NCI-H748 treated with DMSO at 0.1 percent for 48 hours (cell line): ENCODE results near the gene HERC5.
"Not testable (repeated sequence)": the region's sequence is repeated elsewhere in the genome, so short reads cannot be mapped to it uniquely, and the experiment has no call there.

Experiments
- DNase-seq: peaks from one replicate; lab custom pipeline; 2025; lab: John Stamatoyannopoulos, UW

HERC5 gene

DNA sequence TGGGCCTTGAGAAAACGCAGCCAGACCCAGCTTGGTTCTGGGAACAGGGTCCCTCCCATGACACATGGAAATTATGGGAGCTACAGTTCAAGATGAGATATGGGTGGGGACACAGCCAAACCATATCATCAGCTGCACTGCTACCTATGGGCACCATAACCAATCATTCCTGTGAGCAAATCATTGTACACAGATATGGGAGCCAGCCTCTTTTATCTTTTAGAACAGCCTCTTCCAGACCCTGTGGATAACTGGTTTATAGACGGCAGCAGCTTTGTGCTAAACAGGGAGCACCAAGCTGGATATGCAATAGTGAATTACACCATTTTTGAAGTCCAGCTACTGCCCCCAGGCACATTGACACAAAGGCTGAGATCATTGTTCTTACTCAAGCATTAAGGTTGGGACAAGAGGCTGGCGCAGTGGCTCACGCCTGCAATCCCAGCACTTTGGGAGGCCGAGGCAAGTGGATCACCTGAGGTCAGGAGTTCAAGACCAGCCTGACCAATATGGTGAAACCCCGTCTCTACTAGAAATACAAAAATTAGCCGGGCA is 8.6 kb upstream of the HERC5 start:
- not testable (repeated sequence) for DNase-seq

DNA sequence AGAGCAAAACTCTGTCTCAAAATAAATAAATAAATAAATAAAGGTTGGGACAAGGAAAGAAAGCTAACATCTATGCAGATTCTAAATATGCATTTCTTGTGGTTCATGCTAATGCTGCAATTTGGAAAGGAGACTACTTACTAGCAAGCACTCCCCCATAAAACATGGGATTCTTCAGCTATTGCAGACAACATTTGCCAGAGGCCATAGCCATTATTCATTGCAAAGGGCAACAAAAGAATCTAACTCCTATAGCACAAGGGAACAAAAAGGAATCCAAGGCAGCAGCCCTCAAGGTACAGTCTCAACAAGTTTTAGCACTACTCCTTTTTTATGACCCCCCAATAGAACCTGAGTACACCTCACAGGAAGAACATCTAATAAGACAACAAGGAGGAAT is 8.0 kb upstream of the HERC5 start:
- no peak for DNase-seq

DNA sequence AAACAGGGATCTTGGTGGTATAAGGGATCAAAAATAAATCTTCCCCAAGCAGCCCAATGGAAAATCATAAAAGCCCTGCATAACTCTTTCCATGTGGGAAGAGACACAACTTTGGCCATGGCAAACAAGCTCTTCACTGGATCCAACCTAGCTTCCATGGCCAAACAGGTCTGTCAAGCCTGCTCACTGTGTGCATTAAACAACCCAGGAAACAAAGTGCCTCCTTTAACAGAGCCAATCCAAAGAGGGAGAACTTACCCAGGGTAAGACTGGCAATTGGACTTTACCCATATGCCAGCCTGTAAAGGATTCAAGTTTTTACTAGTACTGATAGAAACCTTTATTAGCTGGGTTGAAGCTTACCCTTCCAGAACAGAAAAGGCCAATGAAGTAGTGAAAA is 7.6 kb upstream of the HERC5 start:
- no peak for DNase-seq

GRCh38 chr4:88451205-88451604 is 5.7 kb upstream of the HERC5 start:
- no peak for DNase-seq

- no peak for DNase-seq
Observed at GRCh38 chr4:88452912-88453311, 4.0 kb upstream of the HERC5 start.

- no peak for DNase-seq
Observed at GRCh38 chr4:88457307-88458103, 586 bp downstream of the HERC5 start.

GRCh38 chr4:88458104-88458740 is 1.3 kb downstream of the HERC5 start:
- DNase-seq: no peak

DNA sequence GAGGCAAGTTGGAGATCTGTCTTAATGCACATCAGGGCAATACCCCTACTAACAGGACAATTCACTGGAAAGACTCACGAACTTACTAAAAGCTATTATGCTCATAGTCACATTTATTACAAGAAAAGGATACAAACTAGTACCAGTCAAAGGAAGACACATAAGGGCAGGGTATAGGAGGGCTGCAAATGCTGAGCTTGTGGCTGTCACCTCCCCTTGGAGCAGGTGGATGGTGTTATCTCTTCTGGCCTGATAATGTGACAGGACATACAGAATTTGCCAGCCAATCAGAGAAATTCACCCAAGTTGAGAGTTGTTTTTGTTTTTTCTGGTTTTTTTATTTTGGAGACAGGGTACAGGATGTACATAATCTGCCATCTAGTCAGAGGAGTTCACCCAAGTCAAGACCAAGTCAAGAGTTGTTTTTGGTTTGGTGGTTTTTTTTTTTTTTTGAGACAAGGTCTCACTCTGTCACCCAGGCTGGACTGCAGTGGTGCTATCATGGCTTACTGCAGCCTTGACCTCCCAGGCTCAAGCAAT is 8.8 kb downstream of the HERC5 start:
- DNase-seq: no peak

GRCh38 chr4:88467392-88467791 is 10.5 kb downstream of the HERC5 start:
- DNase-seq: no peak

DNA sequence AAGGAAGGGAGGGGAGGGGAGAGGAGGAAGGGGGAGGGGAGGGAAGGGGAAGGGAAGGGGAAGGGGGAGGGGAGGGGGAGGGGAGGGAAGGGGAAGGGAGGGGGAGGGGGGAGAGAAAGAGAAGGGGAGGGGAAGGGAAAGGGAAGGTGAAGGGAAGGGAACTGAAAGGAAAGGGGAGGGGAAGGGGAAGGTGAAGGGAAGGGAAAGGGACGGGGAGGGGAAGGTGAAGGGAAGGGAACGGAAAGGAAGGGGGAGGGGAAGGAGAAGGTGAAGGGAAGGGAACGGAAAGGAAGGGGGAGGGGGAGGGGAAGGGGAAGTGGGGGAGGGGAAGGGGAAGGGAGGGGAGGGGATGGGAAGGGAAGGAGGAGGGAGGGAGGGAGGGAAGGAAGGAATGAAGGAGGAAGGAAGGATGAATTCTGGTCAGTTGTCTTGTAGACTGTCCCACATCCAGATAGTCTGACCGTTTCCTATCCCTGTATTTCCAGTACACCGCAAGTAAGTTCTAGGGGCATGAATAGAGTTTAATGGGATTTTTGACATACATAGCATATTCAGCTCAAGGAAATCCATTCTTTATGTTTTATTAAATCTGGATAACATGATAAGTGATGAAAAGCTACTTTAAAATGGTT is 20.4 kb downstream of the HERC5 start:
- DNase-seq: no peak

DNA sequence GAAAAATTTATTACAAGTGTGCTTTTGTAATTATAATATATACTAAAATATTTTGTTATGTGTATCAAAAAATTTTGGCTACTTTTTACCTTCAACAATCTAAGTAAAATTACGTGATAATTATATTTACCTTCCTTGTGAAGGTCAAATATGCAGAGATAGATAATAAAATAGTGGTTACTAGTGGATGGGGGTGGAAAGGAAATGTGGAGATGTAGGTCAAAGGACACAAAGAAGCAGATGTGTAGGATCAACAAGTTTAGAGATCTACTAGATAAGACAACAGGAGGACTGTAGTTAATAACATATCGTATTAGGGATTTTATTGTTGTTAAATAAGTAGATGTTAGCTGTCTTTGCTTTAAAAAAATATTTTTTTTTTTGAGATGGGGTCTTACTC is 21.3 kb downstream of the HERC5 start:
- DNase-seq: no peak

DNA sequence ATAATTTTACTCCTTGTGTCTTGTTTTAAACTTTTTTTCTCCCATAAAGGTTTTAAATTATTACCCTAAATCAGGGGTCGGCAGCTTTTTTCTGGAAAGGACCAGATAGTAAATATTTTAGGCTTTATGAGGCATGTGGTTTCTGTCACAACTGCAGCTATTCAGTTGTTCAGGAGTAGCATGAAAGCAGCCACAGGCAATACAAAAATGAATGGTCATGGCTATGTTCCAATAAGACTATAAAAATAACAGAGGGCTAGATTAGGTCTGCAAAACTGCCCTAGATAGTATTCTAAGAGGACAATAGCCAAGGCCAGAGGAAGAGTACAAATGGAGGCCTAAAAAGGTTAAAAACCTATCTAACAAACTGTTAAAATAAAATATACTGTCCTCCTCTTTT is 24.6 kb downstream of the HERC5 start:
- DNase-seq: no peak

DNA sequence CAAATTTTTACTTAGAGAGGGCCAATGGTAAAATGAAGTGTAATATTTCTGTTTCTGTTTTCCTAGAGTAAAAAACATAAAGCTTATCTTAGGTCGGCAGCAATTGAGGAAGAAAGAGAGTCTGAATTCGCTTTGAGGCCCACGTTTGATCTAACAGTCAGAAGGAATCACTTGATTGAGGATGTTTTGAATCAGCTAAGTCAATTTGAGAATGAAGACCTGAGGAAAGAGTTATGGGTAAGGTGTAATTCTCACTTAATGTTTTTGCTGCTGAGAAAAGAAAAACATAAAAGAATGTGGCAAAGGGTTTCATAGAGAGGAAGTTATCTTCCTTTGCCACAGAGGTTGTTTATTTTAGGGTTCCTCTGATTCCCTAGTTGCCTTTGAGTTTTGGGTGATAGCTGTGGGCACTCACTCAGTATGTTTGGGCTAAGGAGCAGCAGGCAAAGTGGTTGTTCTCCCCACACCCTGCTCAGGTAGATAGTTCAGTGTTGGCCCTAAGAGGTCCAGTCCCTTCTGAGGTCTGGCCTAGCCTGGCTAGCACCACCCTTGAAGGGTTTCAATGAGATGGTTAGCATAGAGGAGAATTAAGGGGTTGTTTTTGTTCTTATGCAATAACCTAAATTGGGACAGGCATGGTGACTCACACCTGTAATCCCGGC is 32.3 kb downstream of the HERC5 start:
- no peak for DNase-seq

DNA sequence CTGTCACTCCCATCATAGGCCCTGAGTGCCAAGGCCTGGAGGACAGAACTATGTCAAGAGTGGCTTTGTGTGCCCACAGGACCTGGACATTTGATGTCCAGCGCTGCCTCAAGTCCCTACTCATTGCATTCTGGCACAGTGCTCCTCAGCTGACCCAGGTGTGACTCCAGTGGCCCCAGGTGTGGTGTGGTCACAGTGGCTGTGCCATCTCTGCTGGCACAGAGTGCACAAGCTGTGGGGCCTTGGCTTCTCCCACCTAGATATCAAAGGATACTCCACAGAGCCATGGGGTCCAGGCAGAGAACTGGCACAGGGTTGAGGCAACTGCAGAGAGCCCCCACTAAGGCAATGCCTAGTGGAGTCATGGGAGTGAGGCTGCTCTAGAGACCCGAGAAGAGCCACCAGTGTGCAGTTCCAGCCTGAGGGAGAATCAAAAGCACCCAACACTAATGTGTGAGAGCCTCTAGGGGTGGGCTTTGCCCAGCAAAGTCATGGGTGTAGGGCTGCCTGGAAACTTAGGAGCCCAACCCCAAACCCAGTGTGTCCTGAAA is 41.0 kb downstream of the HERC5 start:
- no peak for DNase-seq

GRCh38 chr4:88503344-88503743 is 46.4 kb downstream of the HERC5 start:
- DNase-seq: no peak

GRCh38 chr4:88511236-88511635 is 54.3 kb downstream of the HERC5 start:
- DNase-seq: no peak

DNA sequence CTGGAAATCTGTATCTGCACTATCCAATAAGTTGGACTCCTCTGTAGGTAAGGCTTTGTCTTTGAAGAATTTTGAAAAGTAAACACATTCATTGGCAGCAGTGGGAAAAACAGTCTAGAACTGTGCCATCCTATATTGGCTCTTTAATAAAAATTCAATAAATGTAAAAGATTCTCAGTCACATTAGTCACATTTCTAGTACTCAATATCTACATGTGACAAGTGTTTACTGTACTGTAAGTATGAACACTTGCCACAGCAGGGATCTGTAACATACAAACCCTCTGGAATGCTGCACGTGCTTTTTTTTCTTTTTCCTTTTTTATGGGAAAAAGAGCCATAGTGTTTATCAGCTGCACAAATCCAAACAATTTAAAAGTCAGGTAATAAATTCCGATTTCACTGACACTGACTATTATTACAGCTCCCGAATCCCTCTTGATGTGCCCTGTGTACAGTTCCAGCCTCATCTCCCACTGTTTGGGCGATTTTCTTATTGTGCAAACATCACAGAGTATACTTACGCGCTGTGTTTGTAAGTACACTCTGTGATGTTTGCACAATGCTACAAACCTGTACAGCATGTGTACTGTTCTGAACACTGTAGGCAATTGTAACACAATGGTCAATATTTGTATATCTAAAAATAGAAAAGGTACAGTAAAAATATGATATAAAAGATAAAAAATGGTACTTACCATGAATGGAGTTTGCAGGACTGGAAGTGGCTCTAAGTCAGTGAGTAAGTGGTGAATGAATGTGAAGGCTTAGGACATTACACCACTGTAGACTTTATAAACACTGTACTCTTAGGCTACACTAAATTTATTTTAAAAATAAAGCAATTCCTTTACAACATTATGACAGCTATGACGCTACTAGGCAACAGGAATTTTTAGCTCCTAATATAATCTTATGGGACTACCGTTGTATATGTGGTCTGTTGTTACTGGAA is 57.9 kb downstream of the HERC5 start:
- peak; percentile 51 for DNase-seq

DNA sequence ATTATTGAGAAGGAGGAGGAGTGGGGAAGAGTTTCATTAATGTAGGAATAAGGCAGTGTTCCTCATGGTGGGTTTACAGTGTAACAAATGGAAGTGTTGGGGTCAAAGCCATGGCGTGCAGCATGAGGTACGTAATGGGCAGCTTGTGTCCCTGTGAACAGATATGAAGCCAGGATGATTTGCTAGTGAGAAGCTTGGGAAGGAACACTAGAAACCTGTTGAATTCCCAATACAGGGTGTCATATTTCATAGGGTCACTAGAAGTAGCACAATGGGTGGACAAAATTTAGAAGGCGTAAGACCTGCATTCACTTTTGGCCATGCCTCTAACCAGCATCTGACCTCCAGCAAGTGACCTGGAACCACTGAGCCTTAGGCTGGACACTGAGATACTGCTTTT is 59.8 kb downstream of the HERC5 start:
- DNase-seq: no peak

GRCh38 chr4:88517825-88518224 is 60.9 kb downstream of the HERC5 start:
- DNase-seq: no peak

DNA sequence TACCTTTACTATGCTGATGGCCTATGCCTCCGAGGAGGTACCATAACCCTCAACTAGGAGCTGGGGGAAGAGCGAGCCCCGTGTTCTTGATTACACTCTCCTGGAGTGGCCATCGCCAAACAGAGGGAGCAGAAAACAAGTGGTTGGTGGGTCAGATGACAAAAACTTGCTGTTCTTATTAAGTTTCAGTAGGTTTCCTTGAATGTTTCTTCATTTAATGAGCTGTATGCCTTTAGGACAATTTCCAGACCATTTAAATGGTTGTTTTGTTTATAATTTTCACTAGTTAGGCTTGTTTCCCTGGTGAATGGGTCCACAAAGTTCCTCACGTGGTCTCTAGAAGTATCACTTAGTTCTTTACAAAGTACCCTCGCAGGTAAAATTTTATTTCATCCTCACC is 62.0 kb downstream of the HERC5 start:
- DNase-seq: no peak
